Stimulated activated CD4-positive, alpha-beta T cell treated with anti-CD3 and anti-CD28 coated beads, TNF-alpha, amount 100 ng/mL, for 24 hours (primary cell): ENCODE results near the gene RAB5B.
A peak's percentile ranks its signal among the peaks of the same experiment; 100 is the strongest.
"Not testable (repeated sequence)": the region's sequence is repeated elsewhere in the genome, so short reads cannot be mapped to it uniquely, and the experiment has no call there.

Source experiments
- DNase-seq, 3 experiments: peaks; one replicate each; pipeline ENCODE4 v3.0.0-alpha.2; 2020; ENCODE audit warnings: low read depth in 3 of 3

Gene RAB5B

GRCh38 chr12:55982319-55982936, 8.6 kb downstream of the RAB5B start:
- no peak for DNase-seq

DNA sequence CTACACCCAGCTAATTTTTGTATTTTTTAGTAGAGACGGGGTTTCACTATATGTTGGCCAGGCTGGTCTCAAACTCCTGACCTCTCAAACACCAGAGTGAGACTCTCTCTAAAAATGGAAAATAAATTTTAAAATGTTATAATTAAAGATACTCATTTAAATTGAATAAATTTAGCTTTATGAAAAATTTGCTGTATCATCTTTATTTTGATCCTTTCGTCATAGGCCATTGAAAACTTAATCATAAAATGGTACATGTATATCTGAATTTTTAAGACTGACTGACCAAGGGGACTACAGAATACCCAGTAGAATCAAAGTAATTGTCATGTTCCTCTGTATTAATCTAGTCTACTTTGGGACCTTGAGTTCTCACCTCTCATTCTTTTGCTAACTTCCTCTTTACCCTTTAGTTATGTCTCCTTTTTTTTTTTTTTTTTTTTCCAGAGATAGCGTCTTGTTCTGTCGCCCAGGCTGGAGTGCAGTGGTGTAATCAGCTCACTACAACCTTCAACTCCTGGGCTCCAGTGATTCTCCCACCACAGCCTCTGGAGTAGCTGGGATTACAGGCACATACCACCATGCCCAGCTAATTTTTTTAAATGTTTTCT, 9.5 kb downstream of the RAB5B start:
- no peak for DNase-seq

DNA sequence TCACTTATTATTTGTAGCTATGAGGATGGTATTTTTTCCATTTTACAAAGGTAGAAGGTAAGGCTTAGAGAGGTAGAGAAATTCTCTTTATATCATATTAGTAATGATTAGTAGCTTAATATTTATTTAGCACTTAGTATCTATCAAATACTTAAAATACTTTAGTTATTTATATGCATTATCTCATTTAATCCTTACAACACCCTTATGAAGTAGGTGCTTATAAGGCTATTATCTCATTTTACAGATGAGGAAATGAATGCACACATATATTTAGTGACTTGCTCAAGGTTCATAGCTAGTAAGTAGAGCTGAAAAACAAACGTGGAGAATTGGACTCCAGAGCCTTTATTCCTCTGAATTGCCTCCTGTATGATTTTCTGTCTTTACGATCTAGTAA, 11.0 kb downstream of the RAB5B start:
- DNase-seq = no peak

- no peak for DNase-seq
These were observed 11.5 kb downstream of the RAB5B start for GRCh38 chr12:55985341-55985740.

- not testable (repeated sequence) for DNase-seq
These were observed 12.1 kb downstream of the RAB5B start for GRCh38 chr12:55985976-55986375.

DNA sequence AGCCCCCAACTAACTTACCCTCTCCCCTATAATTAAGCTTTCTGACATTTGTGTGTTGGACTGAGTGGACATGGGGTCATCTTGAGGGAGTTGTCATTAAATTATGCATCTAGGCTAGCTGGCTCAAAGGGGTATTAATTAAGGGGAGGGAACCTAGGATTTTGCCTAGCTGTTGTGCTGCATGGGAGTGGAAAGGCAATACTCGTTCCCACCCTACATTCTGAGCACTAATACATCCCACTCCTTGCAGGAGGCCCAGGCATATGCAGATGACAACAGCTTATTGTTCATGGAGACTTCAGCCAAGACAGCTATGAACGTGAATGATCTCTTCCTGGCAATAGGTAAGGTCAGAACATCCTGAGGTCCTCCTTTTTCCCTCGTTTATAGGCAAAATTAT, 17.2 kb downstream of the RAB5B start:
- no peak for DNase-seq

DNA sequence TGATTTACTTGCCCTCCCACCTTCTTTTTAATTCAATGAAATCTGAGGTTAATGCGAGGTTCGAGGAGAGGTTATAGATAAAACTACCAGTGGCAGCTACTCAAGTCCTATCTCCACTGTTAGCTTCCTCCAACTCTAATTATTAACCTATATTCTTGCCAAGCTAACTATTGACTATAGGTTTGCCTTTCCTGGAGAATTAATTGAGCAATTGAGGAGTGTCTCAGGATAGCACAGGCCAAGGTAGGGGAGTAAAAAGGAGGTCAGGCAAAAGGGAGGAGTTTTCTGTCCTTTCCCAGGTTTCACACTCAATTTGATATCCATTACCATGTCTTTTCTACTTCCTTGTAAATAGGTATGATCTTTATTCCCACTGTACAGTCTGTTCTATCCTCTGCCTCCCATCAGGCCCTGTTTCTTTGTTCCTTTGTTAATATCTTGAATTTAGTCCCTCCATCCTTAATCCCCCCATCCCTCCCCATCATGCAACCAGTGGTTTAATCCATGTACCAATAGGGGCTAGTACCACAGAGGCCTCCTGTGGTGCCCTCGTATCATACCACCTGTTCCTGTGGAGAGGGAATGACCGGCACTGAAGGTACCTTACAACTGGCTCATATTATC, 19.5 kb downstream of the RAB5B start:
- no peak for DNase-seq

DNA sequence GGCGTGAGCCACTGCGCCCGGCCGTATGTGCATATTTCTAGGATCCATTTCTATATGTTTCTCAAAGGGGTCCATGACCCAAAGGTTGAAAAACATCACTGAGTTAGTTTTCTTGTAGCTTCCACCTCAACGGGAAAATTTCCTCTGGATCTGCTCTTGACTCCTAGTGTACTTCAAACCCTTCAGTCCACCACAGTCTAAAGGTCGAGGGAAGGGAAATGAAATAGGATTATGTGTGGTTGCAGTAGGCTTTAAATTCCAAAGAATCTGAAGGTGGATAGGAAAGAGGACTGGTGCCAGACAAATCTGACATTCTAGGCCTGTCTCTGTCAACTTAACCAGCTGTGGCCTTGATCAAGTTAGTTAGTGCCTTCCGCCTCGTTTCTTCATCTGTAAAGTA, 21.5 kb downstream of the RAB5B start:
- no peak for DNase-seq

DNA sequence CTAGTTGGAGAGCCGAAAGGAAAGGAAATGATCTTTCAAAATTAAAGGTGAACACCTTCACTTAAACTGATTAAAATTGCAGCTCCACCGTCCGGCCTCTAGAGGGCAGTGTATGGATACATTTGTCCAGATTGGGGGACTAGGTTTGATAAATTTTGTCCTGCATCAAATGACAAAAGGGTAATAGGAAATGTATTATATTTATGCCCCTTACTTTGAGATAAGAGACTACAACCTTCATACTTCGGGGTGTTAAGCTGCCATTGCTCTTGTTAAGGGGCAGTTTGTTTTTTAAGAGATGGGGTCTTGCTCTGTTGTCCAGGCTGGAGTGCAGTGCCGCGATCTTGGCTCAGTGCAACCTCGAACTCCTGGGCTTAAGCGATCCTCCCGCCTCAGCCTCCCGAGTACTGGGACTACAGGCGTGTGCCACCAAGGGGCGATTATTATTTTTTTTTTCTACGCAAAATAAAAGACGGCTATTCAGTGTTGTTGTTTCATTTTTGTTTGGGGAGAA, 22.4 kb downstream of the RAB5B start:
- peak; percentile 43 to 44 (median 43) for DNase-seq

- peak in 1 of 3 experiments; percentile 45 for DNase-seq
These were observed 23.0 kb downstream of the RAB5B start, which contains the start of gene SUOX for GRCh38 chr12:55996715-55997534. Gene SUOX (plus strand): TSS chr12:55997276. CDS start chr12:56002222, 4,946 bp downstream.

- DNase-seq = no peak
These were observed 23.6 kb downstream of the RAB5B start for GRCh38 chr12:55997535-55997859.

DNA sequence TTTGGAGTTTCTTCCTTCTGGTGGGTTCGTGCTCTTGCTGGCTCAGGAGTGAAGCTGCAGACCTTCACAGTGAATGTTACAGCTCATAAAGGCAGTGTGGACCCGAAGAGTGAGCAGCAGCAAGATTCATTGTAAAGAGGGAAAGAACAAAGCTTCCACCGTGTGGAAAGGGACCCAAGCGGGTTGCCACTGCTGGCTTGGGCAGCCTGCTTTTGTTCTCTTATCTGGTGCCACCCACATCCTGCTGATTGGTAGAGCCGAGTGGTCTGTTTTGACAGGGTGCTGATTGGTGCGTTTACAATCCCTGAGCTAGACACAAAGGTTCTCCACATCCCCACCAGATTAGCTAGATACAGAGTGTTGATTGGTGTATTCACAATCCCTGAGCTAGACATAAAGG, 25.6 kb downstream of the RAB5B start:
- DNase-seq = not testable (repeated sequence)

DNA sequence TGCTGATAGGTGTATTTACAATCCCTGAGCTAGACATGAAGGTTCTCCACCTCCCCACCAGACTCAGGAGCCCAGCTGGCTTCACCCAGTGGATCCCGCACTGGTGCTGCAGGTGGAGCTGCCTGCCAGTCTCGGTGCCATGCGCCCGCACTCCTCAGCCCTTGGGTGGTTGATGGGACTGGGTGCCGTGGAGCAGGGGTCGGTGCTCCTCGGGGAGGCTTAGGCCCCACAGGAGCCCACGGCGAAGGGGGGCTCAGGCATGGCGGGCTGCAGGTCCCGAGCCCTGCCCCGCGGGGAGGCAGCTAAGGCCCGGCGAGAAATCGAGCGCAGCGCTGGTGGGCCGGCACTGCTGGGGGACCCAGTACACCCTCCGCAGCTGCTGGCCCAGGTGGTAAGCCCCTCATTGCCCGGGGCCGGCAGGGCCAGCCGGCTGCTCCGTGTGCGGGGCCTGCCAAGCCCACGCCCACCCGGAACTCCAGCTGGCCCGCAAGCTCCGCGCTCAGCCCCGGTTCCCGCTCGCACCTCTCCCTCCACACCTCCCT, 26.2 kb downstream of the RAB5B start:
- DNase-seq = not testable (repeated sequence)

DNA sequence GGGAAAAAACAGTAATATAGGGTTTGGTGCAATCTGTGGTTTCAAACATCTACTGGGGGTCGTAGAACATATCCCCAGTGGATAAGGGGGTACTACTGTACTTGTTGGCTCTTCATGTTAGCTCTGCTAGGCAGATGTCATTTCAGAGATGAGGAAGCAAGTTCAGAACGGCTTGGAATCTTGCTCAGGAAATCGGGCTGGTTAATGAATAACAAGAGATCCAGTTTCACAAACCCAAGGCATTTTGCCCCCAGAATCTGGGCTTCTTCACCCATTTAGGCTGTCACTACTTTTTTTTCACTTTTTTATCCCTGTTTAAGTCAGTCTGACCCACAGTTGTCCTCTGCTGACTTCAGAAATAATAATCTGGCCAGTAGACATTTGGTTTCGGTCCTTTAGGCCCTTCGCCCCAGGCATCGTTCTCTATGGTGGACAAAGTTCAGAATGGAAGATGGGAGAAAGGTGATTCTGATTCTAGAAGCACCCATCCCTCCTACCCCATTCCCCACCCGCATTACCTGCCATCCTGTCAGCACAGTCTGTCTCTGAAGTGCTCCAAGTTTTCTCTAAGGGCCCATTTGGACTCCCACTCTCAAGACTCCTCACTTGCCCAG, 27.7 kb downstream of the RAB5B start:
- DNase-seq = no peak

DNA sequence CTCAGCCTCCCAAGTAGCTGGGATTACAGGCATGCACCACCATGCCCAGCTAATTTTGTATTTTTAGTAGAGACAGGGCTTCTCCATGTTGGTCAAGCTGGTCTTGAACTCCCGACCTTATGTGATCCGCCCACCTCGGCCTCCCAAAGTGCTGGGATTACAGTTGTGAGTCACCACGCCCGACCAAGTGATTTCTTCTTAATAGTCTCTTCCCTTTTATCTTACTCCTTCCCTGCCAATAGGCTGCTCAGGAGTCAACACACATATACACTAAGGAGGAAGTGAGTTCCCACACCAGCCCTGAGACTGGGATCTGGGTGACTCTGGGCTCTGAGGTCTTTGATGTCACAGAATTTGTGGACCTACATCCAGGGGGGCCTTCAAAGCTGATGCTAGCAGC, 29.5 kb downstream of the RAB5B start:
- not testable (repeated sequence) for DNase-seq

GRCh38 chr12:56004211-56004610, 30.3 kb downstream of the RAB5B start:
- no peak for DNase-seq

- DNase-seq = peak; percentile 31 to 65 (median 47)
These were observed 34.0 kb downstream of the RAB5B start for GRCh38 chr12:56007564-56008559.

DNA sequence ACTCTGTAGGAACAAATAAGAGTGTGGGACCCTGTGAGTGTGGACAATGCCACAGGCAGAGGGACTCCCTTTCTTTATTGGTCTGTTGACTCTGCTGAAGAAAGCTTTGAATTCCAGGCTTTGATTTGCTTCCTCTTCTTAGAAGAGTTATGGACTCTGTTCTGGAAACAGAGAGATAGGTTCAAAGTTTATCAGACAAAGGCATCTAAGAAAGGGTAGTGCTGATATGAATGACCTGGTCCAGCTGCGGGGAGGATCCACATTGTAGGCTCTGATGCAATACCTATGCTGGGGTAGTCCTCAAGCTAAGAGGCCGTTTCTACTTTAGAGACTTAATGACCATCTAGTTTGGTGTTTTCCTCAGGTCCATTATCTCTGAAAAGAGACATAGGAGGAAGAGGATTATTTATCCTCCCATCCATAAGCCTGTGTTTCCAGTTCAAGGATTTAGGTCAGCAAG, 36.3 kb downstream of the RAB5B start:
- no peak for DNase-seq

GRCh38 chr12:56011509-56012090, 37.7 kb downstream of the RAB5B start:
- DNase-seq = no peak

- no peak for DNase-seq
These were observed 39.6 kb downstream of the RAB5B start for GRCh38 chr12:56013482-56013881.
